ENCODE data around the gene TFF2.

TFF2 gene

DNA sequence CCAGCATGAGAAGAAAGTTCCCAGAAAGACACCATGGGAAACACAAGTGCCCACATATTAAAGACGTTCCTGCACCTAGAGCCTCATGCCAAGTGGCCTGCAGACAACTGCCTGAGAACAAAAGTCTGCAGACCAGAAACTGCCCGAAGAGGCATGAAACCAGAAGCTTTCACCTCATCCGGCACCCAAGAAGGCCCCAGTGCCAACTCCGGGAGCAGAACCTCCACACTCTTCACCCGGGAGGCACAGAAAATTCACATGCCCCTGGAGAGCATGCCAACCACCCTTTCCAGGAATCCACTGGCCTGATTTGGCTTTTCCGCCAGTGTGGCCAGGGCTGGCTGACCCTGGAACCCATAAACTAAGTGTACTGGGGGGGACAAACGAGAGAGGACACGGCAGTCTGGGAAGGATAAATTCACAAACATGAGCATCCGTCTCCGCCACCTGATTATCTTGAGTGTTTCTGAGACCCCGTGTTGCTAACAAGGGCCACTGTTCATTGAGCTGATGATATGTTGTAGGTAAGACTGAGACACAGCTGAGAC, 6.8 kb downstream of the TFF2 start:
- TF ChIP-seq, protein P1, sequence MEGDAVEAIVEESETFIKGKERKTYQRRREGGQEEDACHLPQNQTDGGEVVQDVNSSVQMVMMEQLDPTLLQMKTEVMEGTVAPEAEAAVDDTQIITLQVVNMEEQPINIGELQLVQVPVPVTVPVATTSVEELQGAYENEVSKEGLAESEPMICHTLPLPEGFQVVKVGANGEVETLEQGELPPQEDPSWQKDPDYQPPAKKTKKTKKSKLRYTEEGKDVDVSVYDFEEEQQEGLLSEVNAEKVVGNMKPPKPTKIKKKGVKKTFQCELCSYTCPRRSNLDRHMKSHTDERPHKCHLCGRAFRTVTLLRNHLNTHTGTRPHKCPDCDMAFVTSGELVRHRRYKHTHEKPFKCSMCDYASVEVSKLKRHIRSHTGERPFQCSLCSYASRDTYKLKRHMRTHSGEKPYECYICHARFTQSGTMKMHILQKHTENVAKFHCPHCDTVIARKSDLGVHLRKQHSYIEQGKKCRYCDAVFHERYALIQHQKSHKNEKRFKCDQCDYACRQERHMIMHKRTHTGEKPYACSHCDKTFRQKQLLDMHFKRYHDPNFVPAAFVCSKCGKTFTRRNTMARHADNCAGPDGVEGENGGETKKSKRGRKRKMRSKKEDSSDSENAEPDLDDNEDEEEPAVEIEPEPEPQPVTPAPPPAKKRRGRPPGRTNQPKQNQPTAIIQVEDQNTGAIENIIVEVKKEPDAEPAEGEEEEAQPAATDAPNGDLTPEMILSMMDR (IDR thresholded peaks at IDR 0.05; ENCODE audit: low read depth, low read length) = no peak

DNA sequence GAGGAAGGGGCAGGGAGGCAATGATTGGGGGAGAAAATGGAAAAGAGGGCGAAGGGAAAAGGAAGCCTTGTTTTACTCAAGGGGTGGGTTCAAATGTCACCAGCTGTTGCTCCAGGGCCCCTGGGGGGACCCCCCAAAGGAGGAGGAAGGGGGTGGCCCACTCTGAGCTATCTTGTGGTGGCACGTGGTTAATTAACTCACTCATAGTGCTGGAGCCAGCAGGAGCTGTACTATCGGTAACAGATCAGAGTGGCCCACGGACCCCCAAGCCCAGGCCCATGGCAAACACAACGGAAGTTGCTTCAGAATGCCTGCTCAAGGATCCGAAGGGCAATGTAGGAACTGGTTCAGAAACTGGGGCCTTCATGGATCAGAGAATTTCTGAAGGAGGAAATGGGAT, 7.2 kb downstream of the TFF2 start:
- TF ChIP-seq, protein P1 (IDR thresholded peaks at IDR 0.05; ENCODE audit: low read depth, low read length) = no peak
- H3K4me3 ChIP-seq (ENCODE audit: low read depth, low read length) = no peak overlapping the region

More for the DNA sequence above, 6.8 kb downstream of the TFF2 start:
- H3K4me3 ChIP-seq (ENCODE audit: low read depth, low read length) = no peak overlapping the region

DNA sequence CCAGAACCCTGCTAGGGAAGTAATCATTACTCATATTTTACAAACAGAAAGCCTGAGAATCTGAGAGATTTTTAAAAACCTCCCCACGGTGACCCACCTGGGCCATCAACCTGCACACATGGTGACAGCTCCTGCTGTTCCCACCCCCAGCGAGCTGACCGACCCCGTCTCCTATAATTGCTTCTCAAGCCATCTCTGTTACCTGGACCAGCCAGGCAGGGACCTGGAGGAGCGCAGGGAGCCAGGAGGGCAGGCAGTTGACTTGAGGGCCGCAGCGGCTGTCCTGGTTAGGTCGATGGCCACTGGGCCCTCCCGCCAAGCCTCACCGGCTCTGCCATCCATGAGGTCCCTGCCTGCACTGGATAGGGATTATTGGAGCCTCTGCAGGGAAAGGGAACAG, 7.7 kb downstream of the TFF2 start:
- no peak overlapping the region for H3K4me3 ChIP-seq (ENCODE audit: low read depth, low read length)
- TF ChIP-seq, protein P1 (IDR thresholded peaks at IDR 0.05; ENCODE audit: low read depth, low read length) = no peak

DNA sequence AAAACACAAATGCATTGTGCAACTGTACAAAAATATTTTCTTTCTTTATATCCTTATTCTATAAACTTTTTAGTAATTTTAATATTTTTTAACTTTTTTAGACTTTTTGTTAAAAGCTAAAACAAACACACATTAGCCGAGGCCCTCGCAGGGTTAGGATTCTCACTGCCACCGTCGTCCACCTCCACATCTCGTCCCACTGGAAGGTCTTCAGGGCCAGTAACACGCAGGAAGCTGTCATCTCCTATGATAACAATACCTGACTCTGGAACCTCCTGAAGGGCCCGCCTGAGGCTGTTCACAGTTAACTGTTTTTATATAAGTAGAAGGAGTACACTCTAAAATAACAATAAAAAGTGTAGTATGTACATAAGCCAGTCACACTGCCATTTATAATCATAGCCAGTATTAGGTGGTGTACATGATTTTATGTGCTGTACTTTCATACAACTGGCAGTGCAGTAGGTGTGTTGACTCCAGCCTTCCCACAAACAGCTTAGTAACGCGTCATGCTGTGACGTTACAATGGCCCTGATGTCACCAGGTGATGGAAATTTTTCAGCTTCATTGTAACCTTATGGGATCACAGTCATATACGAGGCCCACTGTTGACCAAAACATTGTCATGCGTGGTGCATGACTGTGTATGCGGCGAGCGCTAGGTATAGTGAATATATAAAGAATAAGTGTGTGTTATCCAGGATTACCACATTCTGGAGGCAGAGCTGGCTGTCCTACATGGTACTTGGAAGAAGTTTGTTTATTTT, 8.8 kb downstream of the TFF2 start:
- no peak overlapping the region for H3K4me3 ChIP-seq (ENCODE audit: low read depth, low read length)
- TF ChIP-seq, protein P1 (IDR thresholded peaks at IDR 0.05; ENCODE audit: low read depth, low read length) = no peak

DNA sequence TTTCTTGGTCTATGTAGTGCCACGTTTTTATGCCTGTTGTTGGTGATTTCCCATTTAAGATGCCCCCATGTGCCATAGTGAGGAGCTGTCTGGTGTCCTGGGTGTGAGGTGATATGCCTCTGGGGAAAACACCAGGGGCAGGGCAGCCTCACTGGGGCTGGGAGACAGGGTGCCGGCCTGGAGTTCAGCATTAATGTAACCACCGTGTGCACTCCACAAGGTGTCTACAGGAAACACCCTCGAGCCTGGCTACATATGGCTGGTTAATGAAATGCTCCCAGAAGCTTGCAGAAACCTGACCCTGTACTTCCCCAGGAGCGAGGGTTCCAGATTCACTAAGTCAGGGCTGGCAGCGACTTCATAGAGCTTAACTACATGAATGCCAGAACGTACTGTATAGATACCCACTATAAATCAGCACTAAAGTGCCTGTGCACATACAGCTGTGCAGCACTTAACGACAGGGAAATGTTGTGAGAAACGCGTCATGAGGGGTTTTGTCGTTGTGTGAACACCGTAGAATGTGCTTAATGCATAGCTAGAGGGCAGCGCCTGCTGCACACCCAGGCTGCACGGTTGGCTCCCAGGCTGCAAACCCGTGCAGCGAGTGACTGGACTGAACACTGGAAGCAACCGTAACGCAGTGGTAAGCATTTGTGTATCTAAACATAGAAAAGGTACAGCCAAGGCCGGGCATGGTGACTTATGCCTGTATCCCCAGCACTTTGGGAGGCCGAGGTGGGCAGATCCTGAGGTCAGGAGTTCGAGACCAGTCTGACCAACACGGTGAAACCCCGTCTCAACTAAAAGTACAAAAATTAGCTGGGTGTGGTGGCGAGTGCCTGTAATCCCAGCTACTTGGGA, 10.4 kb downstream of the TFF2 start:
- TF ChIP-seq, protein P1 (IDR thresholded peaks at IDR 0.05; ENCODE audit: low read depth, low read length) = no peak
- no peak overlapping the region for H3K4me3 ChIP-seq (ENCODE audit: low read depth, low read length)

DNA sequence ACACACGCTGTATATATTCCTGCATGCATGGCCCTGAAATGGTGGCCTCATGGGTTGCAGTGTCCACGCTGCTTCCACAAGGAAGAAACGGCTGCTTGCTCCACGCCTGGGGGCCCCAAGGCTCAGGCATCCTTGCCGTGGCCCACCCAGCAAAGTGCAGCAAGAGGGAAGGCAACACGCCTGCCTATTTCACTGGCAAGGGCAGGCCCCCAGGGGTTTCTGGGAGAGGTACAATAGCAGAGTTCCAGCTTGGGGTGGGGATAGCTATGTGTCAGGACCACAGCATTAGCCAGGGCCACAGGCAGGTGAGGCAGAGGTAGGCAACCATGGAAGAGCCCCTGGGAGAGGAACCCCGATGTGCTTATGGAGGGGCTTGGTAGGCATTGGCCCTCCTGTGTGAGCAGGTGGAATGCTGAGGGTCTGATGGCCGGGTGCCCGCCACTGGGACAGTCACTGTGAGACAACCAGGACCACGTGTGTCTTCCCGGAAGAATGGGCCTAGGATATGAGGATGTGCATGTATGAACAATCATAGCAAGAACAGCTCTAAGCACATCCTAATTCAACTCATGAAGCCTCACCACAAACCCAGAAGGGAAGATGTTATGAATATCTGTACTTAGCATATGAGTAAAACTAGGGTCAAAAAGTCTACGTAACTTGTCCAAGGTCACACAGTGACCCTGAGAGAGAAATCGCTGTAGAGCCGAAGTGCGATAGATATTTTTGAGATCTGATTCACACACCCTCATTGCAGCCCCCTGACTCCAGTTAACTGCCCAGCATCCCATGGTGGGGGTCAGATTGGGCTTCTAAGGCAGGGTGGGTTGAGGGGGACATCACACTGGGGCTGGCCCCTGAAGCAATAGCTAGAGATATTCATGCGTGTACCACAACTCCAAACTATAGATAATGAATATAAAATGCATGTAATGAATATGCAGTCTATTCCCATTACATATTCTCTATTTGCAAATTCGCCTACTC, 11.8 kb downstream of the TFF2 start:
- TF ChIP-seq, protein P1 (IDR thresholded peaks at IDR 0.05; ENCODE audit: low read depth, low read length) = no peak
- no peak overlapping the region for H3K4me3 ChIP-seq (ENCODE audit: low read depth, low read length)

Measured in WI38 (cell line).